Chondrocyte (in vitro differentiated cells): ENCODE data around the gene PTGIS. TPM values are rescaled to one million over a fixed set of nuclear protein-coding genes. Genes with fewer than 3 reads are reported as not detected.

Source experiments
- DNase-seq: peaks from one replicate; pipeline ENCODE4 v3.0.0; 2021; ENCODE audit warnings: mixed read lengths, low spot score
- H3K27ac Mint-ChIP-seq: one replicate; pipeline ENCODE4 v1.8.0; 2021; ENCODE audit warnings: mild to moderate bottlenecking, moderate library complexity, mixed read lengths; ENCODE audit not compliant: unreplicated experiment
- H3K27me3 Mint-ChIP-seq: 2 replicates; pipeline ENCODE4 v1.8.0; 2021; ENCODE audit warnings: low read depth, mixed read lengths
- H3K36me3 Mint-ChIP-seq: 2 replicates; pipeline ENCODE4 v1.8.0; 2021; ENCODE audit warnings: low read depth, mixed read lengths
- H3K4me1 Mint-ChIP-seq: 2 replicates; pipeline ENCODE4 v1.8.0; 2021; ENCODE audit warnings: low read depth, mild to moderate bottlenecking, mixed read lengths
- H3K4me3 Mint-ChIP-seq: one replicate; pipeline ENCODE4 v1.8.0; 2021; ENCODE audit warnings: mild to moderate bottlenecking, moderate library complexity, mixed read lengths; ENCODE audit not compliant: unreplicated experiment
- H3K9me3 Mint-ChIP-seq: 2 replicates; pipeline ENCODE4 v1.8.0; 2021; ENCODE audit warnings: low read depth, mixed read lengths
- total RNA-seq: library from RNA; stranded (reverse); gene quantifications from 3 replicates; pipeline ENCODE4 v1.2.1, GENCODE V29; 2021
- TF ChIP-seq, protein P1 (sequence below): fragments of 200-600 bp; sonication (generic); IDR thresholded peaks from 2 replicates; pipeline ENCODE4 v1.5.0; 2021; ENCODE audit warnings: antibody characterized with exemption, mild to moderate bottlenecking, moderate library complexity

Gene PTGIS
- total RNA-seq, 1 donor from 2014 or later, result 91.5 TPM

DNA sequence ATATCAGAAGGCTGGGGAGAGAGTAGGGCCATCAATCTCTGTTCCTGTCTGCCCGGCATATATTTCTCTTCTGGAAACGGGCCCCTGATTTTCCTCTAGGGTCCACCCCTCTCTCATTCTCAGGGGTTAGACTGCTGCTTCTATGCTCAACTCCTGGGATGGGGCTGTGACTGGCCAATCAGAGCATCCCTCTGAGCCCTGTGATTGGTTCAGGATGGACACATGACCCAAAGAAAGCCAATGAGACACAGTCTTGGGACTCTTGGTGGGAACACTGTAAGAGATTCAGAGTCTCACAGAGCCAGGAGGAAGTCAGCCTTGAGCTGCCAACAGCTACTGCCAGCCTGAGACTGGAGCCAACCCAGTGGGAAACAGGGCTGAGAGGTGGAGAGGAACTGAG is 54.4 kb downstream of the PTGIS start:
- no peak overlapping the region for H3K27ac Mint-ChIP-seq
- no peaks in the 10 kb centered on the region for H3K27me3 Mint-ChIP-seq
- peaks cover 34% of the 10 kb centered on the region for H3K4me1 Mint-ChIP-seq
- TF ChIP-seq, protein P1, sequence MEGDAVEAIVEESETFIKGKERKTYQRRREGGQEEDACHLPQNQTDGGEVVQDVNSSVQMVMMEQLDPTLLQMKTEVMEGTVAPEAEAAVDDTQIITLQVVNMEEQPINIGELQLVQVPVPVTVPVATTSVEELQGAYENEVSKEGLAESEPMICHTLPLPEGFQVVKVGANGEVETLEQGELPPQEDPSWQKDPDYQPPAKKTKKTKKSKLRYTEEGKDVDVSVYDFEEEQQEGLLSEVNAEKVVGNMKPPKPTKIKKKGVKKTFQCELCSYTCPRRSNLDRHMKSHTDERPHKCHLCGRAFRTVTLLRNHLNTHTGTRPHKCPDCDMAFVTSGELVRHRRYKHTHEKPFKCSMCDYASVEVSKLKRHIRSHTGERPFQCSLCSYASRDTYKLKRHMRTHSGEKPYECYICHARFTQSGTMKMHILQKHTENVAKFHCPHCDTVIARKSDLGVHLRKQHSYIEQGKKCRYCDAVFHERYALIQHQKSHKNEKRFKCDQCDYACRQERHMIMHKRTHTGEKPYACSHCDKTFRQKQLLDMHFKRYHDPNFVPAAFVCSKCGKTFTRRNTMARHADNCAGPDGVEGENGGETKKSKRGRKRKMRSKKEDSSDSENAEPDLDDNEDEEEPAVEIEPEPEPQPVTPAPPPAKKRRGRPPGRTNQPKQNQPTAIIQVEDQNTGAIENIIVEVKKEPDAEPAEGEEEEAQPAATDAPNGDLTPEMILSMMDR, result no peak
- H3K4me3 Mint-ChIP-seq, result no peak overlapping the region
- H3K36me3 Mint-ChIP-seq, result peaks cover 32% of the 10 kb centered on the region
- H3K9me3 Mint-ChIP-seq, result no peaks in the 10 kb centered on the region
- no peak for DNase-seq

DNA sequence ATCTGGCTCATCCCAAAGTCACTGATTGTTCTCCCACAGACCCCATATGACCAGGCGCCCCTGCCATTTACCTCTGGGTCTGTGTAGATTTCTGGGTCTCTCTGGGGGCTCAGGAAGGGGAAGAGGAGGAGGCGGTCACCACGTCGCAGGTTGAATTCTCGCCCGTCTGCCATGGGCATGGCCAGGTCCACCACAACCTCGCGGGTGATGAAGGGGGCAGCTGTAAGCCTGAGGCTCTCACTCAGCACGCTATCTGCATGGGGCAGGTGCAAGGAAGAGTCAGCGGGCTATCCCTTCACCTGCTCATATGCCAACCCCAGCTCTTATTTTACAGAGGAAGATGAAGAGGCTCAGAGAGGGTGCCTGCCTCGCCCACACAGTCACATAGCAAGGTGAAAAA is 54.9 kb downstream of the PTGIS start:
- Mint-ChIP-seq H3K4me1 (peaks cover 36% of the 10 kb centered on the region), H3K27ac (no peak overlapping the region), H3K9me3 (no peaks in the 10 kb centered on the region), H3K27me3 (no peaks in the 10 kb centered on the region), H3K36me3 (peaks cover 28% of the 10 kb centered on the region), H3K4me3 (no peak overlapping the region)
- no peak for DNase-seq
- TF ChIP-seq, protein P1, result no peak

DNA sequence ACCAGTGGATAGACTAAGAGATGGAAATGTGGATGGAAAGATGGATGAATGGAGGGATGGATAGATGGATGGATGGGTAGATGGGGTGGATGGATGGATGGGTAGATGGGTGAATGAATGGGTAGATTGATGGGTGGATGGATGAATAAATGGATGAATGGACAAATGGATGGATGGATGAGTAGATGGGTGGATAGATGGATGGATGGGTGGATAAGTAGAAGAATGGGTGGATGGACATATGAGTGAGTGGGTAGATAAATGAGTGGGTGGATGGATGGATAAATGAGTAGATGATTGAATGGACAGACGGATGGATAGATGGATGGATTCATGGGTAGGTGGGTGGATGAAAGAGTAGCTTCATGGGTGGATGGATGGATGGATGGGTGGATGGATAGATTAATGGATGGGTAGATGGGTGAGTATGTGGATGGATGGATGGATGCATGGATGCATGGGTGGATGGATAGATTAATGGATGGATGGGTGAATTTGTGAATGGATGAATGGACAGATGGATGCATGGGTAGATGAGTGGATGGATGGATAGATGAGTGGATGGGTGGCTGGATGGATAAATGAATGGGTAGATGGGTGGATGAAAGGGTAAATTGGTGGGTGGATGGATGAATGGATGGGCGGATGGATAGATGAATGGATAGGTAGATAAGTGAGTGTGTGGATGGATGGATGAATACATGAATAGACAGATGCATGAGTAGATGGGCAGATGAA is 56.0 kb downstream of the PTGIS start:
- no peaks in the 10 kb centered on the region for H3K27me3 Mint-ChIP-seq
- TF ChIP-seq, protein P1, result no peak
- no peak overlapping the region for H3K27ac Mint-ChIP-seq
- no peak overlapping the region for H3K4me3 Mint-ChIP-seq
- no peaks in the 10 kb centered on the region for H3K9me3 Mint-ChIP-seq
- DNase-seq, result no peak
- peaks cover 28% of the 10 kb centered on the region for H3K4me1 Mint-ChIP-seq
- peaks cover 28% of the 10 kb centered on the region for H3K36me3 Mint-ChIP-seq

DNA sequence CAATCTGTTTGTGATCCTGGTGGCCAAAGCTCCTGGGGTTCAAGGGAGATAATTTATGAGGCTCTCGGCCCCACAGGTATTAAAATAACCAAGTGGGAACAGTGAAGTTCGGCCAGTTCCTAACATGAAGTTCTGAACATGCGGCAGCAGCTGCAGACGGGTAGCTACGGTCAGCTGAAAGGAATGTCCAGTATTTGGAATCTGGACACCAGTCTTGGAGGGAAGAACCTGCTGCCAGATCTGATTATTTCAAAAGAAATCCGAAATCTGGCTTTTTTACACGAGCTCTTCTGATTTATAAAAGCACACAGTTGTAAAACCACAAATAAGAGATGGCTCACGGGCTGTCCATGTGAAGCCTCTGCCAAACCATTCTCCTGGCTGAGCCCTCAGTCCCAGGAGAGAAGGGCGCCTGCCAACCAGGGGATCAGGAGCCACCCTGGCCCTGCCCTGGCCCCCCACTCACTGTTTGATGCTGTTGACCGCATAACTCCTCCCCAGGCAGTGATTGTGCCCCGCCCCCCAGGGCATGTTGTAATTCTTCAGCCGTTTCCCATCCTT is 57.3 kb downstream of the PTGIS start:
- peak overlapping the region; percentile 40 for H3K4me3 Mint-ChIP-seq
- H3K9me3 Mint-ChIP-seq, result no peaks in the 10 kb centered on the region

DNA sequence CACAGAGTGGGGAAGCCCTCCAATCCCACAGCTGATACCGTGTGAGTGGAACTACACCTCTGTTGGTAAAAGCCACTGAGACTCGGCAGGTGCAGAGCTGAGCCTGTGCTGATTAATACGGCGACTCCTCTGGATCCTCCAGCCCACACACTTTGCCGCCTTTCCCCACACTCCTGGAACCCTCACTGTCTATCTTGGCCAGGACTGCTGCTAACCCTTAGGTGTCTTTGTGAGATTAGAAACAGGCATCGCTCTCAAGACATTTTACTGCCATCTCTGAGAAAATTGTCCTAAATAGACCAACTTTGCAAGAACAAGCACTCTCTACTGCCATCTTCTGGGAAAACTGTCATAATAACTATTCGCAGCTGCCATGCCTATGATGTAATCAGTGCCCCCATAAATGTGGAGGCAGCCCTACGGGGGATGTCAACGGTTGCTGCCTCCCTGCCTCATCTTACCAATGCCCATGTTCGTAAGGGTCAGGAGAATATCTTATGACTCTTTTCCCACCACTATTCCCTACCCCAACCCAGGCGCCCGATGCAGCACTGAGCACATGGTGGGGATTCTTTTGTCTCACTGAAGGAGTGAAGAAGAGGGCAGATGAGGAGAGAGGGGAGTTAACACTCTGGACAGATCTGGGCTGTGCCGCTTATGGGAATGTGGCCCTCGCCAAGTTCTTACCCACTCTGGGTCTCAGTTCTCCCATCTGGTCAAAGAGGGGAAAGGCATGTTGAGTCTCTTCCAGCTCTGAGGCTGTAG is 59.3 kb downstream of the PTGIS start:
- Mint-ChIP-seq H3K36me3 (peaks cover 25% of the 10 kb centered on the region), H3K27ac (no peak overlapping the region), H3K4me1 (peaks cover 38% of the 10 kb centered on the region), H3K9me3 (no peaks in the 10 kb centered on the region), H3K27me3 (no peaks in the 10 kb centered on the region), H3K4me3 (no peak overlapping the region)
- TF ChIP-seq, protein P1, result peak; percentile 83
- DNase-seq, result no peak

More for the DNA sequence above, 57.3 kb downstream of the PTGIS start:
- TF ChIP-seq, protein P1, result no peak
- no peak for DNase-seq
- H3K27ac Mint-ChIP-seq, result peak overlapping the region; percentile 74
- H3K36me3 Mint-ChIP-seq, result peaks cover 31% of the 10 kb centered on the region
- H3K4me1 Mint-ChIP-seq, result peaks cover 32% of the 10 kb centered on the region
- no peaks in the 10 kb centered on the region for H3K27me3 Mint-ChIP-seq
